Lower leg skin (tissue), 4 donors: ENCODE results near the gene LAMC3. TPM values are rescaled to one million over a fixed set of nuclear protein-coding genes. Genes with fewer than 3 reads are reported as not detected.

Experiments
- DNase-seq, 2 donors: peaks; one replicate each; pipeline ENCODE4 v3.0.0-alpha.2; 2019; ENCODE audit warnings: low spot score in 2 of 2
- H3K4me3 ChIP-seq: fragments of 200-600 bp; sonication (generic); 2 replicates; pipeline ENCODE4 v1.5.1; 2017; ENCODE audit warnings: mild to moderate bottlenecking, low read depth; ENCODE audit not compliant: poor library complexity, severe bottlenecking
- CTCF ChIP-seq, 3 donors: fragments of 450-650 bp; IDR thresholded peaks; one replicate each; pipeline ENCODE4 v1.5.1; 2016; ENCODE audit warnings: antibody characterized with exemption in 3 of 3, mild to moderate bottlenecking in 3 of 3, moderate library complexity in 2 of 3
- POLR2A ChIP-seq, 2 donors: fragments of 450-650 bp; IDR thresholded peaks; one replicate each; pipeline ENCODE4 v1.6.1; 2016 to 2017; ENCODE audit warnings: antibody characterized with exemption in 2 of 2, mild to moderate bottlenecking in 1 of 2, moderate library complexity in 1 of 2
- WGBS, 2 donors: methylation state at CpG; one replicate each; pipeline ENCODE4 v1.1.5; 2018; 5-methylcytosine and 5-hydroxymethylcytosine counted together
- intact Hi-C: fragments of 100-400 bp; cut with DNase I; formaldehyde crosslinking; loops from one replicate; pipeline ENCODE4 v1.15.0; 2023; ENCODE audit warnings: low total_unique reads
- total RNA-seq, 4 donors: library from RNA; depleted of rRNA; stranded (reverse); fragments of >200 nt; gene quantifications; one replicate each; pipeline ENCODE4 v1.1.0, GENCODE V29; 2016

Gene LAMC3
- total RNA-seq, 4 donors from 2014 or later = 9.1 to 23.0 (median 11.2) TPM

- WGBS, 2 donors = 70 to 83% methylated on average over 15 of the region's 15 CpGs
- no peak overlapping the region for H3K4me3 ChIP-seq
- DNase-seq = no peak
- intact Hi-C loops = no loop called here
- TF ChIP-seq CTCF (IDR thresholded peaks at IDR 0.05) (no peak), POLR2A (IDR thresholded peaks at IDR 0.05) (no peak)
Measured at GRCh38 chr9:131024978-131025868, 16.2 kb downstream of the LAMC3 start.

DNA sequence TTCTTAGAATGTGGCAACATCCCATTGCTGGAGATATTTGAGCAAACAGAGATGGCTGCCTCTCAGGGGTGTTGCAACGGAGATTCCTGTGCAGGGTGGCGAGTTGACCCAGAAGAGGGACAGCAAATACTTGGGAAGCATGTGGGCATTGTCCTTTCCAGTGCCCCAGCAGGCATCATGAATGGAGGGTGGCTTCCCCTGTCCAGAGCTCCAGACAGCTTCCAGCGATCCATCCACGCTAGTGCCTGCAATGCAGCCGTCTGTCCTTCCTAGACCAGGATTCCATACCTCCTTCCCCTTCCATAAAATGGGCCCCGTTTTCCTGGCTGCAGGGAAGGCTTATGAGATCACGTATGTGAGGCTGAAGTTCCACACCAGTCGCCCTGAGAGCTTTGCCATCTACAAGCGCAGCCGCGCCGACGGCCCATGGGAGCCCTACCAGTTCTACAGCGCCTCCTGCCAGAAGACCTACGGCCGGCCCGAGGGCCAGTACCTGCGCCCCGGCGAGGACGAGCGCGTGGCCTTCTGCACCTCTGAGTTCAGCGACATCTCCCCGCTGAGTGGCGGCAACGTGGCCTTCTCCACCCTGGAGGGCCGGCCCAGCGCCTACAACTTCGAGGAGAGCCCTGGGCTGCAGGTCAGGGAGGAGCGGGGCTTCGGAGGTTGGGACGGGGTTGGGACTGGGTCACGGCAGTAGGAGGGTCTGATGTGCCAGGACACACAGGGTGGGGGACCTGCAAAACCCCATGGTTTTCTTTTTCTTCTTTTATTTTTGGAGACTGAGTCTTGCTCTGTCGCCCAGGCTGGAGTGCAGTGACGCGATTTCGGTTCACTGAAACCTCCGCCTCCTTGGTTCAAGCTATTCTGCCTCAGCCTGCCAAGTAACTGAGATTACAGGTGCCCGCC, 17.2 kb downstream of the LAMC3 start:
- 90 to 91% methylated on average over 40 of the region's 40 CpGs for WGBS, 2 donors
- intact Hi-C loops = no loop called here
- DNase-seq = no peak
- no peak overlapping the region for H3K4me3 ChIP-seq
- TF ChIP-seq POLR2A (IDR thresholded peaks at IDR 0.05) = no peak
- no peak for TF ChIP-seq CTCF (IDR thresholded peaks at IDR 0.05)

- WGBS, 2 donors = 93 to 94% methylated on average over 23 of the region's 23 CpGs
Measured at GRCh38 chr9:131027048-131027871, 18.3 kb downstream of the LAMC3 start.

GRCh38 chr9:131027872-131028179, 18.9 kb downstream of the LAMC3 start:
- WGBS, 2 donors = 84 to 86% methylated on average over 10 to 11 of the region's 11 CpGs
- no peak for DNase-seq
- H3K4me3 ChIP-seq = no peak overlapping the region
- TF ChIP-seq POLR2A (IDR thresholded peaks at IDR 0.05) (no peak), CTCF (IDR thresholded peaks at IDR 0.05) (no peak)
- intact Hi-C loops = no loop called here

More at GRCh38 chr9:131027048-131027871, 18.3 kb downstream of the LAMC3 start:
- no peak for DNase-seq
- TF ChIP-seq POLR2A (IDR thresholded peaks at IDR 0.05) = no peak
- TF ChIP-seq CTCF (IDR thresholded peaks at IDR 0.05) = no peak
- intact Hi-C loops = no loop called here
- H3K4me3 ChIP-seq = no peak overlapping the region

GRCh38 chr9:131028221-131028884, 19.4 kb downstream of the LAMC3 start:
- intact Hi-C loops = no loop called here
- no peak for DNase-seq
- TF ChIP-seq CTCF (IDR thresholded peaks at IDR 0.05) (no peak), POLR2A (IDR thresholded peaks at IDR 0.05) (no peak)
- WGBS, 2 donors = 83% methylated on average over 24 of the region's 24 CpGs
- no peak overlapping the region for H3K4me3 ChIP-seq
